ENCODE results near the gene PXK. TPM values are rescaled to one million over a fixed set of nuclear protein-coding genes. Genes with fewer than 3 reads are reported as not detected.

The PXK gene
- polyA plus RNA-seq, 3 donors = 31.5 to 54.0 (median 52.9) TPM

DNA sequence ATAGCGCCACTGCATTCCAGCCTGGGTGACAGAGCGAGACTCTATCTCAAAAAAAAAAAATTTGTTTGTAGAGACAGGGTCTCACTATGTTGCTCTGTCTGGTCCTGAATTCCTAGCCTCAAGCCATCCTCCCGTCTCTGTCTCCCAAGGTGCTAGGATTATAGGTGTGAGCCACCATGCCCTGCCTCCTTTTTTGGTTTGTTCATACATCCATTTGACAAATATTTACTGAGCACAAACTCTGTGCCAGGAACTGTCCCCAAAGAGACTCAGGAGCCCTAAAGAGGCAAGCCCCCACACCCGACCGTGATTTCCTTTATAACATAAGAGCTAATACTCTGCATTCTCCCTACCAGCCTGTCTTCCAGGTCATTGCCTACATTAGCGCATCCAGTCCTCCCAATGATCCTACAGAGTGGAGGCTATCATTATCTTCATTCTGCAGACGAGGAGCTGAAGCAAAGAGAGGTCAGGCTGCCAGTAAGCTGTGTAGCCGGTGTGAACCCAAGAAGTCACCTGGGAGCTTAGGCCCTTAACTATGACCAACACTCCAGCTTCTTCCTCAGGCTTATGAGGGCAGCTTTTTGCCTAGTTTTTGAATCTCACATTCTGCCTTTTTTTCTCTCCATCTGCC is 6.3 kb upstream of the PXK start:
- Mint-ChIP-seq H3K27me3 (ENCODE audit: low read depth in 3 of 3) (peaks cover 0 to 2% (median 0%) of the 10 kb centered on the region in 3 donors), H3K4me1 (peaks cover 4% of the 10 kb centered on the region), H3K9me3 (no peaks in the 10 kb centered on the region), H3K27ac (peak overlapping the region in 1 of 7 donors; percentile 19), H3K4me3 (no peak overlapping the region), H3K36me3 (no peaks in the 10 kb centered on the region)
- Histone ChIP-seq H3K4me3 (replicated peaks in 1 of 3; ENCODE audit: low read depth in 2 of 3, low read length in 3 of 3) (no peak overlapping the region), H3K27ac (ENCODE audit: low read depth in 1 of 2, low read length in 2 of 2) (no peak overlapping the region), H3K36me3 (replicated peaks in 1 of 2; ENCODE audit: control insufficient read depth in 1 of 2, insufficient read depth in 2 of 2, low read length in 2 of 2) (no peaks in the 10 kb centered on the region), H3K9me3 (replicated peaks in 1 of 2; ENCODE audit: control insufficient read depth in 1 of 2, insufficient read depth in 1 of 2, low read length in 2 of 2) (no peaks in the 10 kb centered on the region), H3K9ac (ENCODE audit: insufficient read depth, low read length, poor library complexity, severe bottlenecking) (no peak overlapping the region), H3K27me3 (ENCODE audit: control insufficient read depth in 2 of 2, insufficient read depth in 2 of 2, low read length in 2 of 2) (no peaks in the 10 kb centered on the region), H4K20me1 (ENCODE audit: insufficient read depth, low read length) (peaks cover 5% of the 10 kb centered on the region), H3K4me1 (ENCODE audit: control insufficient read depth in 1 of 2, insufficient read depth in 2 of 2, low read length in 2 of 2) (no peaks in the 10 kb centered on the region), H3K4me2 (replicated peaks; ENCODE audit: extremely low read depth, low read length, poor library complexity, severe bottlenecking) (no peak overlapping the region), H3K79me2 (ENCODE audit: insufficient read depth, low read length) (no peaks in the 10 kb centered on the region), H2AFZ (ENCODE audit: insufficient read depth, low read depth, low read length, poor library complexity, severe bottlenecking) (no peak overlapping the region)
- no peak for DNase-seq
- TF ChIP-seq, protein P1, sequence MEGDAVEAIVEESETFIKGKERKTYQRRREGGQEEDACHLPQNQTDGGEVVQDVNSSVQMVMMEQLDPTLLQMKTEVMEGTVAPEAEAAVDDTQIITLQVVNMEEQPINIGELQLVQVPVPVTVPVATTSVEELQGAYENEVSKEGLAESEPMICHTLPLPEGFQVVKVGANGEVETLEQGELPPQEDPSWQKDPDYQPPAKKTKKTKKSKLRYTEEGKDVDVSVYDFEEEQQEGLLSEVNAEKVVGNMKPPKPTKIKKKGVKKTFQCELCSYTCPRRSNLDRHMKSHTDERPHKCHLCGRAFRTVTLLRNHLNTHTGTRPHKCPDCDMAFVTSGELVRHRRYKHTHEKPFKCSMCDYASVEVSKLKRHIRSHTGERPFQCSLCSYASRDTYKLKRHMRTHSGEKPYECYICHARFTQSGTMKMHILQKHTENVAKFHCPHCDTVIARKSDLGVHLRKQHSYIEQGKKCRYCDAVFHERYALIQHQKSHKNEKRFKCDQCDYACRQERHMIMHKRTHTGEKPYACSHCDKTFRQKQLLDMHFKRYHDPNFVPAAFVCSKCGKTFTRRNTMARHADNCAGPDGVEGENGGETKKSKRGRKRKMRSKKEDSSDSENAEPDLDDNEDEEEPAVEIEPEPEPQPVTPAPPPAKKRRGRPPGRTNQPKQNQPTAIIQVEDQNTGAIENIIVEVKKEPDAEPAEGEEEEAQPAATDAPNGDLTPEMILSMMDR (IDR thresholded peaks at IDR 0.05) = no peak
- 100% methylated on average over 8 of the region's 8 CpGs for WGBS (ENCODE audit: insufficient coverage)
- intact Hi-C loops (cut with micrococcal nuclease) = loop anchor here in 1 of 2 donors (10.0 kb wide), 1 partner anchor 208 kb away; the partner anchor contains the start of gene ACOX2

DNA sequence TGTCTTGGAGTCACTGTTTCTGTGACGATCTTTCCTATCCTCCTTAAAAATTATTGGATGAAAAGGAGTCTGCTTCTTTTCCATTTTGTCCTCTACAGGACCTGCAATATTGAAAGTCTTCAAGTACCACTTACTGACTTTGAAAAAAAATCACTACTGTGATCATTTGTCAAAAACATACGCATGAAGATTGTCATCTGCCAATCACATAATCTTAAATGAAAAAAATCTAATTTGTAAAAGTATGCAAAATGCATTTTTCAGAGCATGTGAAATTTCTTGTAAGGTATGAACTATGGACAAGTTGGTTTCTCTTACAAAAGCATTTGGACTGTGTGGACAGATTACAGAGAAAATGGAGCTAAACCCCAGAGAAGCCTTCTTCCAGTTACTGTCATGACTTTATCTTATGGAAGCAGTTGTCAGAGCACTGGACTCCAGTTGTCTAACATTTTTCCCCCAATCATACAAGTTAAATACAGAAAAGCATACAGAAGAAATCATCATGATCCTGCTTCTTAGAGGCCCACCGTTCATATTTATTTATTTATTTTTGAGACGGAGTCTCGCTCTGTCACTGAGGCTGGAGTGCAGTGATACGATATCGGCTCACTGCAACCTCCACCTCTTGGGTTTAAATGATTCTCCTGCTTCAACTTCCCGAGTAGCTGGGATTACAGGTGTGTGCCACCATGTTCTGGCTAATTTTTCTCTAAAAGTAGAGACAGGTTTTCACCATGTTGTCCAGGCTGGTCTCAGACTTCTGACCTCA is 3.4 kb upstream of the PXK start:
- Histone ChIP-seq H3K4me3 (replicated peaks in 1 of 3; ENCODE audit: low read depth in 2 of 3, low read length in 3 of 3) (no peak overlapping the region), H3K79me2 (ENCODE audit: insufficient read depth, low read length) (peaks cover 22% of the 10 kb centered on the region), H4K20me1 (ENCODE audit: insufficient read depth, low read length) (no peaks in the 10 kb centered on the region), H3K27ac (ENCODE audit: low read depth in 1 of 2, low read length in 2 of 2) (no peak overlapping the region), H3K9ac (ENCODE audit: insufficient read depth, low read length, poor library complexity, severe bottlenecking) (no peak overlapping the region), H3K4me1 (ENCODE audit: control insufficient read depth in 1 of 2, insufficient read depth in 2 of 2, low read length in 2 of 2) (peaks cover 12 to 17% of the 10 kb centered on the region in 2 donors), H3K9me3 (replicated peaks in 1 of 2; ENCODE audit: control insufficient read depth in 1 of 2, insufficient read depth in 1 of 2, low read length in 2 of 2) (no peaks in the 10 kb centered on the region), H3K27me3 (ENCODE audit: control insufficient read depth in 2 of 2, insufficient read depth in 2 of 2, low read length in 2 of 2) (no peaks in the 10 kb centered on the region), H2AFZ (ENCODE audit: insufficient read depth, low read depth, low read length, poor library complexity, severe bottlenecking) (no peak overlapping the region), H3K4me2 (replicated peaks; ENCODE audit: extremely low read depth, low read length, poor library complexity, severe bottlenecking) (no peak overlapping the region), H3K36me3 (replicated peaks in 1 of 2; ENCODE audit: control insufficient read depth in 1 of 2, insufficient read depth in 2 of 2, low read length in 2 of 2) (no peaks in the 10 kb centered on the region)
- DNase-seq = no peak
- Mint-ChIP-seq H3K4me3 (no peak overlapping the region), H3K27ac (no peak overlapping the region), H3K36me3 (no peaks in the 10 kb centered on the region), H3K4me1 (peaks cover 21% of the 10 kb centered on the region), H3K9me3 (no peaks in the 10 kb centered on the region), H3K27me3 (ENCODE audit: low read depth in 3 of 3) (peaks cover 0 to 2% (median 2%) of the 10 kb centered on the region in 3 donors)
- TF ChIP-seq, protein P1 (IDR thresholded peaks at IDR 0.05) = no peak
- no CpG with 5 or more reads among the region's 8 CpGs for WGBS (ENCODE audit: insufficient coverage)
- intact Hi-C loops (cut with micrococcal nuclease) = loop anchor here in 1 of 2 donors (10.0 kb wide), 1 partner anchor 205 kb away; the partner anchor contains the start of gene ACOX2
